ENCODE data around the gene DRAM1. TPM values are rescaled to one million over a fixed set of nuclear protein-coding genes. Genes with fewer than 3 reads are reported as not detected.
"Not testable (repeated sequence)": the region's sequence is repeated elsewhere in the genome, so short reads cannot be mapped to it uniquely, and the experiment has no call there.

Gene DRAM1
- total RNA-seq, 4 donors from 2014 or later, result 13.2 to 29.1 (median 21.2) TPM

DNA sequence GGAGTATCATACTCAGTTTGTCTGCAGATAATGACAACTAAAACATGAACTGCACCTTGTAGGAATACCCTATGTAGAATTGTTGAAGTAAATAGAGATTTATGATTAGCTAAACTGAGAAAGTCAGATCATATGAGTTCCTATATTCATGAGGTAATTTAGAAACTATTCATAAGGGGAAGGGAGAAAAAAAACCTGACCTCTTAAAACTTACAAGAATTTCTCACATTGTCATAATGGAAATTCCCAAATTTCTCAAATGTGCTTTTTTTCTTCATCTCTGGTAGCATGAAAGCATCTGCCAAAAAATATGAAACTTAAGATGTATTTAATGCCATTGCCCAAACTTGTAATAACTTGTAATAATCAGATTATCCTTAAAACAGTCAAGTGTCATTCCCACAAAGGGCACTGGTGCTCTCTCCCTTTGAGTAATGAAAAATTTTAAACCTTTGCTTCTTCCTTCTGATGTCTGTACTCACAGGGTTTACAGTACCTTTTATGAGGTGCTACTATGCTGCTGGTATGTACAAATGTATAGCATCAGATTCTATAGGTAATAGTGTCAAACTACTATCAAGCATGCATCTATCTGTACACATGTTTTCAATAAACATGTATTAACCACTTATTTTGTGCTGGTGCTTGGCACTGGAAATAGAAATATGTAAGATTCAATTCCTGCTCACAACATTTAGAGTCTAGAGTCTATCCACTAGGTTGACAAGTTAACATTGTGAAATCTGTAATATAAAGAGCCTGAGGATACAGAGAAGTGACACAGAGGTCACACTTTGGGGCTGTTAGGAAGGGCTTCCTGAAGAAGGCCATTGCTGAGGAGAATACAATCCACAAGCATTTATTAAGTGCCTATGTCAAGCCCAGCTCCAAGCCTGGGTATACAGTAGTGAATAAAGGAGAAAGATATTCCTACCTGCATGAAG, 17.4 kb upstream of the DRAM1 start:
- H3K4me3 ChIP-seq, result no peak overlapping the region
- peaks cover 0 to under 1% (median 0%) of the 10 kb centered on the region in 3 donors for H3K9me3 ChIP-seq
- H3K4me1 ChIP-seq, result peaks cover 0 to 5% (median 0%) of the 10 kb centered on the region in 3 donors
- TF ChIP-seq, protein P1, sequence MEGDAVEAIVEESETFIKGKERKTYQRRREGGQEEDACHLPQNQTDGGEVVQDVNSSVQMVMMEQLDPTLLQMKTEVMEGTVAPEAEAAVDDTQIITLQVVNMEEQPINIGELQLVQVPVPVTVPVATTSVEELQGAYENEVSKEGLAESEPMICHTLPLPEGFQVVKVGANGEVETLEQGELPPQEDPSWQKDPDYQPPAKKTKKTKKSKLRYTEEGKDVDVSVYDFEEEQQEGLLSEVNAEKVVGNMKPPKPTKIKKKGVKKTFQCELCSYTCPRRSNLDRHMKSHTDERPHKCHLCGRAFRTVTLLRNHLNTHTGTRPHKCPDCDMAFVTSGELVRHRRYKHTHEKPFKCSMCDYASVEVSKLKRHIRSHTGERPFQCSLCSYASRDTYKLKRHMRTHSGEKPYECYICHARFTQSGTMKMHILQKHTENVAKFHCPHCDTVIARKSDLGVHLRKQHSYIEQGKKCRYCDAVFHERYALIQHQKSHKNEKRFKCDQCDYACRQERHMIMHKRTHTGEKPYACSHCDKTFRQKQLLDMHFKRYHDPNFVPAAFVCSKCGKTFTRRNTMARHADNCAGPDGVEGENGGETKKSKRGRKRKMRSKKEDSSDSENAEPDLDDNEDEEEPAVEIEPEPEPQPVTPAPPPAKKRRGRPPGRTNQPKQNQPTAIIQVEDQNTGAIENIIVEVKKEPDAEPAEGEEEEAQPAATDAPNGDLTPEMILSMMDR (IDR thresholded peaks at IDR 0.05), result no peak
- no peak for TF ChIP-seq EP300 (IDR thresholded peaks at IDR 0.05)
- no peak for TF ChIP-seq POLR2AphosphoS5 (IDR thresholded peaks at IDR 0.05)
- no peak for TF ChIP-seq POLR2A (IDR thresholded peaks at IDR 0.05)
- H3K27ac ChIP-seq, result no peak overlapping the region
- H3K27me3 ChIP-seq, result no peaks in the 10 kb centered on the region
- no peak for ATAC-seq
- H3K36me3 ChIP-seq, result no peaks in the 10 kb centered on the region

DNA sequence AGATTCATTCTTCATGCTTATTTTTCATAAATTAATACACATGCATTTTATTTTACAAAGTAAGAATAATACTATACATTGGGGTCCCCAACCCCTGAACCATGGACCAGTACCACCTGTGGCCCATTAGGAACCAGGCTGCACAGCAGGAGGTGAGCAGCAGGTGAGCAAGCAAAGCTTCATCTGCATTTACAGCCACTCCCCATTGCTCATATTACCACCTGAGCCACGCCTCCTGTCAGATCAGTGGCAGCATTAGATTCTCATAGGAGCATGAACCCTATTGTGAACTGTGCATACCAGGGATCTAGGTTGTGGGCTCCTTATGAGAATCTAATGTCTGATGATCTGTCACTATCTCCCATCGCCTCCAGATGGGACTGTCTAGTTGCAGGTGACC, 15.7 kb upstream of the DRAM1 start:
- not testable (repeated sequence) for H3K36me3 ChIP-seq, H3K4me3 ChIP-seq, ATAC-seq, H3K27ac ChIP-seq, H3K27me3 ChIP-seq, H3K4me1 ChIP-seq
- H3K9me3 ChIP-seq, result peaks cover 0 to 10% (median 0%) of the 10 kb centered on the region in 3 donors
- WGBS, 2 donors (ENCODE audit: low coverage in 1 of 2), result 83 to 100% methylated on average over 1 to 2 of the region's 2 CpGs

DNA sequence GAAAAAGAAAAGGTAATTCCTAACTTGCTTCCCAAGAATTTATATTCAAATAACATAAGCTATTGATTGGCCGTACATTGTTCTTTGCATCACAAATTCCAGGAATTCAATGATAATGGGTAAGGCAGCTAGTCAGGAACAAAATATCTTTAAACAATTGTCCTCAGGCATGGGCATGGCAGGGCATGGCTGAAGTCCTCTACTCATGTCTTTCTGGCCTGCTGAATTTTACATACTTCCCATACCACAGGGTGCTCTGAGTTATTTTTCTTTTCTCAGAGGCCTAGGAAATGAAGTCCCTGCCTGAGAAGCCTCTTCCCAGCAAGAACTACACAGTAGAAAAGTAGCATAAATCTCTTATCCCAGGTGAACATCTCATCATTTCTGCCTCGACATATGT, 15.1 kb upstream of the DRAM1 start:
- no peak for ATAC-seq
- 100% methylated on average over 2 of the region's 2 CpGs for WGBS, 2 donors (ENCODE audit: low coverage in 1 of 2)
- Histone ChIP-seq H3K4me1 (no peaks in the 10 kb centered on the region), H3K9me3 (peaks cover 0 to 10% (median 0%) of the 10 kb centered on the region in 3 donors), H3K4me3 (no peak overlapping the region), H3K36me3 (no peaks in the 10 kb centered on the region), H3K27ac (no peak overlapping the region), H3K27me3 (no peaks in the 10 kb centered on the region)
- TF ChIP-seq POLR2A (IDR thresholded peaks at IDR 0.05) (no peak), POLR2AphosphoS5 (IDR thresholded peaks at IDR 0.05) (no peak), EP300 (IDR thresholded peaks at IDR 0.05) (no peak)
- TF ChIP-seq, protein P1 (IDR thresholded peaks at IDR 0.05), result no peak

DNA sequence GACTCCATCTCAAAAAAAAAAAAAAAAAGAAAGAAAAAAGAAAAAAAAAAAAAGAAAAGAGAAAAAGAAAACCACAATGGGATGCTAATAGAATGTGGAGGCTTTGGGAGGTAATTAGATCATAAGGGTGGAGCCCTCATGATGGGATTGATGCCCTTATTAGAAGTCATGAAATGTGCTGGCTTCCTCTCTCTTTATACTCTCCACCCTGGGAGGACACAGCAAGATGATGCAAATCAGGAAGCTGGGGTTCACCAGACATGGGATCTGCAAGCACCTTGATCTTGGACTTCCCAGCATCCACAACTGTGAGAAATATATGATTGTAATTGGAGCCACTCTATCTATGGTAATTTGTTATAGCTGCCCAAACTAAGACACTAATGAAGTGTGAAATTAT, 13.4 kb upstream of the DRAM1 start:
- Histone ChIP-seq H3K4me1 (no peaks in the 10 kb centered on the region), H3K9me3 (peaks cover 0 to 10% (median 0%) of the 10 kb centered on the region in 3 donors), H3K4me3 (no peak overlapping the region), H3K27me3 (no peaks in the 10 kb centered on the region), H3K36me3 (no peaks in the 10 kb centered on the region), H3K27ac (no peak overlapping the region)
- TF ChIP-seq POLR2AphosphoS5 (IDR thresholded peaks at IDR 0.05) (no peak), POLR2A (IDR thresholded peaks at IDR 0.05) (no peak), EP300 (IDR thresholded peaks at IDR 0.05) (no peak)
- TF ChIP-seq, protein P1 (IDR thresholded peaks at IDR 0.05), result no peak
- no peak for ATAC-seq

DNA sequence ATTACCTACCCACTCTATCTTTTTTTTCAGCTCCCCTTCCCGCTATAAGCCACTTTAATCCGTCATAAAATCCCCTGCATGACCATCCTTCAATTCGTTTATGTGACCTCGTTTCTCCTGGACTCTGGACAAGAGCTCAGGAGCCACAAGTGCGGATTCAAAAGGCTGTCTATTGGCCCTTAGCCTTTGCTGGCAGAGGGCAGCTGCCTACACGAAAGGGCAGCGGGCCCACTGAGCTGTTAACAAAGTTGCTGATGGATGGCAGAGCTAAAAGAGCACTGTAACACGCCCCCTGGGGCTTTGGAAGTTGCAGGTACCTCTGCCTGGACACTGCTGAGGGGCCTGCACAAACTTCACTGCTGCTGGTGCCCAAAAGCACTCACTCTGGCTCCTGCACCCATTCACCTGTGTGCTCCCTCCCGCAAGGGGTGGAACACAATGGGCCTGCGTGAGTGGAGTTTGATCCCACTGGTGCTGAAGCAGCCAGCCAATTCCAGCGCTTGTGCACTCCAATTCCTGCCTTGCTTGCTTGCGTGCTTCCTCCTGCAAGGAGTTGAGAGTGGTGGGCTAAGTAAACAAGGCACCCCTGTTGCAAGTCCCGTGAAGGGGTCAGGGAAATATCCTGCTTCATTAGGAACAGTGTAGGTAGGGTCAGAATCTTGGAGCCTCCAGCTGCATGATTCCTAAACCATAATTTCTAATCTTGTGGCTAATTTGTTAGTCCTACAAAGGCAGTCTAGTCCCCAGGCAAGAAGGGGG, 10.6 kb upstream of the DRAM1 start:
- H3K4me3 ChIP-seq, result no peak overlapping the region
- 61 to 70% methylated on average over 3 of the region's 13 CpGs for WGBS, 2 donors (ENCODE audit: low coverage in 1 of 2)
- H3K27ac ChIP-seq, result no peak overlapping the region
- TF ChIP-seq POLR2A (IDR thresholded peaks at IDR 0.05) (no peak), POLR2AphosphoS5 (IDR thresholded peaks at IDR 0.05) (no peak), EP300 (IDR thresholded peaks at IDR 0.05) (no peak)
- TF ChIP-seq, protein P1 (IDR thresholded peaks at IDR 0.05), result no peak
- H3K4me1 ChIP-seq, result no peaks in the 10 kb centered on the region
- peaks cover 0 to 10% (median 0%) of the 10 kb centered on the region in 3 donors for H3K9me3 ChIP-seq
- H3K36me3 ChIP-seq, result no peaks in the 10 kb centered on the region
- no peak for ATAC-seq
- H3K27me3 ChIP-seq, result no peaks in the 10 kb centered on the region

DNA sequence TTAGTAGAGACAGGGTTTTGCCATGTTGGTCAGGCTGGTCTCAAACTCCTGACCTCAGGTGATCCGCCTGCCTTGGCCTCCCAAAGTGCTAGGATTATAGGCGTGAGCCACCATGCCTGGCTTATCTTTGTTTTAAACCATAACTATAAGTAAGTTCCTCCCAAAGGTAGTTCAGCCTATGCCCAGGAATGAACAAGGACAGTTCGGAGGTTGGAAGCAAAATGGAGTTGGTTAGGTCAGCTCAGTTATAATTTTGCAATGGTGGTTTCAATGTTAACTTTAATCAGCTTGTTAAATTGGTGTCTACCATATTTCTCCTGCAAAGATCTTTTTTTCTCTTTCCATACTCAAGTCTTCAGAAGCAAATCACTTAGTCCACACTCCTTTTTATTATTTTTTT, 9.8 kb upstream of the DRAM1 start:
- H3K36me3 ChIP-seq, H3K4me1 ChIP-seq, H3K27ac ChIP-seq, ATAC-seq, H3K4me3 ChIP-seq, H3K27me3 ChIP-seq: not testable (repeated sequence)
- WGBS, 2 donors (ENCODE audit: low coverage in 1 of 2), result 87% methylated on average over 3 of the region's 3 CpGs; no CpG with 5 or more reads in 1 of the 2 donors
- peaks cover 0 to 10% (median 0%) of the 10 kb centered on the region in 3 donors for H3K9me3 ChIP-seq
